ENCODE measurements around the gene PKM.
A peak's percentile ranks its signal among the peaks of the same experiment; 100 is the strongest.
"Not testable (repeated sequence)": the region's sequence is repeated elsewhere in the genome, so short reads cannot be mapped to it uniquely, and the experiment has no call there.

PKM gene

DNA sequence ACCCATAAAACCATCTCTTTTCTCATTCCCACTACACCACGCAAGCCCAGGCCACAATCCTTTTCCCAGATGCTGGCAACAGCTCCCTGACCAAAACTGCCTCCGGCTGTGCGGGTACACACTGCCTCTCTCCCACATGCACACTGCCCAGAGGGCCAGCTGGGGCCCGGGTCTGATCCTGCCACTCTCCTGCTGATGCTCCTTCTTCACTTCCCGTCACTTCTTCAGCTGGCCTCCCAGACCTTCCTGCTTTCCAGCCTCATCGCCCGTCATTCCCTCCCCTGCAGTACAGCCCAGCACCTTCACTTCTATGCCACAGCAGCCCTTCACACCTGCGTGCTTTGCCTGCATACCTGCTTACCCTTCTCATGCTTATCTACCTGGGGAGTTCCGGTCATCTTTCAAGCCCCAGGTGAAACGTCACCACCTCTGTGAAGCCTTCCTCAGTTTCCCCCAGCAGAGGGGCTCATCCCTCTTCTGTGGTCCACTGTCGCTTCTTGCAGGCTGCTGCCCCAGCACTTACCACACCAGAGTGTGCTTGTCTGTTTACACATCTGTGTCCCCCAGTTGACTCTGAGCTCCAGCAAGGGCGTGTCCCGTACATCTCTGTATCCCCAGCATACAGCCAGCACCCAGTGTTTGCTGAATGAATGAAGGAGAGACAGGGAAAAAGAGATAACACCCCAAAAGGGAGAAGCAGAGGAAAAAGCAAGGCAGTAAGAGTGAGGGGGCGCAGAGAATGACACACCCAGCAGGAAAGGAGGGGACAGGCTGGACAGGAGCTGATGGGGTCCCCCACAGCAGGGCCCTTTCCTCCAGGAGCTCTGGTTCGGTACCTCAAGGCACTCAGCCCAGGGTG is 55.6 kb downstream of the PKM start:
- DNase-seq, result no peak

GRCh38 chr15:72174551-72175165 is 56.3 kb downstream of the PKM start:
- no peak for DNase-seq

DNA sequence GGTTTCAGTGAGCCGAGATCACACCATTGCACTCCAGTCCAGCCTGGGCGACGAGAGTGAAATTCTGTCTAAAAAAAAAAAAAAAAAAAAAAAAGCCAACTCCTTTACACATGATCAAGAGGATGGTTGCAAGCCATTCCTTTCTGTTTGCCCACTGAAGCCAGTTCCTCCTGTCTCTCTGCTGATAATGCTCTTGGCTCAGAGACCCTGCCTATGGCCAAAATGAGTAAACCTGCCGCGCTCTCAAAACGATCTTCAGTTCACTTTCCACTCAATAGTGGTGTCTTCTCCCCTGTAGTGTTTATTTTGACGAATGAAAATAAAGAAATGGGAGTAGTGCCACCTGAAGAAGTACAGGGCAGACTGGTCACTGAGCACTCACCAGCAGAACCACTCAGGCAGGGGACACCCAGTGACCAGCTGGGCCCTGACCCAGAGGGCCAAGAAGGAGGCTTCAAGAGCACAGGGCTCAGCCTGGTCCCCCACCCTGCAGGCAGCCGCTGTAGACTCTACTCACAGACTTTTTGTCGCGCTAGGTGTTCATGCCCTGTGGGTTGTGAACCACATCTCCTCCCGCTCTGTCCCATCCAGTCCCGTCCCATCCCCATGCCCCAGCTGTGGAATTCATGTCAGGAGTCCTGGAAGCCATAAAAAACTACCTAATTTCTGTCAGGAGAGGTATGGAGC is 57.0 kb downstream of the PKM start:
- DNase-seq, result no peak

- DNase-seq, result no peak
Observed at GRCh38 chr15:72173401-72173800, 57.6 kb downstream of the PKM start.

- no peak for DNase-seq
Observed at GRCh38 chr15:72172796-72173195, 58.2 kb downstream of the PKM start.

DNA sequence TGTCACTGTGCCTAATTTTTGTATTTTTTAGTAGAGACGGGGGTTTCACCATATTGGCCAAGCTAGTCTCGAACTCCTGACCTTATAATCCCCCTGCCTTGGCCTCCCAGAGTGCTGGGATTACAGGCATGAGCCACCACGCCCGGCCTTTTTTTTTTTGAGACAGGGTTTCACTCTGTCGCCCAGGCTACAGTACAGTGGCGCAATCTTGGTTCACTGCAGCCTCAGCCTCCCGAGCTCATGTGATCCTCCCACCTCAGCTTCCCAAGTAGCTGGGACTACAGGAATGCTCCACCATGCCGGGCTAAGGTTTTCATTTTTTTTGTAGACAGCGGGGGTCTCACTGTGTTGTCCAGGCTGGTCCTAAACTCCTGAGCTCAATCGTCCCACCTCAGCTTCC is 59.0 kb downstream of the PKM start:
- DNase-seq, result not testable (repeated sequence)

GRCh38 chr15:72170691-72171090 is 60.3 kb downstream of the PKM start:
- DNase-seq, result no peak

DNA sequence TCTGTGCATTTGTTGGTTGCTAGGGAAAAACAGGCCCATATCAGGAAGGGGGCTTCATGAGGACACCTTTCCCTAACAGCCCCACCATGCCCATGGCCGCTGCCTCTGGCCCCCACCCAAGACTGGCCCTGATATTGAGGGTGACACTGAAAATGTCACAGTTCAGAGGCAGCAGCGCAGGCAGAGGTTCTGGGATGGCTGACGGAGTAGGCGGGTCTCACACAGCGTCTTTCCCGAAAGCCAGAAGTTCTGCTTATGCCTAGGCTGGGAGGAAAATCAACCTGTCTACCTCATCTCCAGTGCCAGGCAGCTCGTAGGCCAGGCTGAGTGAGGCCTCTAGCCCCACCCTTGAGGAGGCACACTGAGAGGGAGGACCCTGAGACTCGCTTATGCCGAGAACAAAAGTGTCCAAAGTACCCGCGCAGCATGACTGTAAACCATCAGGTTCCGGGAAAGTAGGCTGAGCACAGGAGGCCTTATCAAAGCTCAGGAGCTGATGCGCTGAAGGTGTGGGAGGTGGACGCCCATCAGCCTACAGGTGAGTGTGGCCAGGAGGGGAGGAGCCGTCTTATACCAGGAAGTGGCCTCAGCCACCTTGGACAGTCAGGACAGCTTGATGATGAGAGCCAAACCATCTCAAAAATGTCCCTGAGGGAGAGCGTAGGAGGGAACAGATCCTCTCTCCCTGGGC is 60.9 kb downstream of the PKM start:
- DNase-seq, result no peak

- no peak for DNase-seq
Observed at GRCh38 chr15:72169236-72169920, 61.6 kb downstream of the PKM start.

DNA sequence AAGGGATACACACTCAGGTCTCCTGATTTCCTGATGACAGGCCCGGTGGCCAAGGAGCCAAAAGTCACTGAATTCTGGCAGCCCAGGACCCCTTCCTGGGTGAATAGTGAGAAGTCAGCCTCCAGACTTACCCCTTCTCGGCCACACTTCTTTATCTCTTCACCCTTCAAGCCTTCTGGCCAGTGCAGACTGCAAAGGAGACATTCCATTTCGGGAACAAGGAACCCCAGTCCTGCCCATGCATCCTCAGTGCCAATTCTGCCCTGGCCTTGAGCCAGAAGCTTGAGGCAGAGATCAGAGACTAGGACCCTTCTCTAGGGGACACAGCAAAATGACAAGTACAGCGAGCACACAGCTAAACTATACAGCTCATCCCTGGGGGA is 62.2 kb downstream of the PKM start:
- no peak for DNase-seq

- no peak for DNase-seq
Observed at GRCh38 chr15:72168131-72168807, 62.7 kb downstream of the PKM start.

- no peak for DNase-seq
Observed at GRCh38 chr15:72167445-72167844, 63.5 kb downstream of the PKM start.

DNA sequence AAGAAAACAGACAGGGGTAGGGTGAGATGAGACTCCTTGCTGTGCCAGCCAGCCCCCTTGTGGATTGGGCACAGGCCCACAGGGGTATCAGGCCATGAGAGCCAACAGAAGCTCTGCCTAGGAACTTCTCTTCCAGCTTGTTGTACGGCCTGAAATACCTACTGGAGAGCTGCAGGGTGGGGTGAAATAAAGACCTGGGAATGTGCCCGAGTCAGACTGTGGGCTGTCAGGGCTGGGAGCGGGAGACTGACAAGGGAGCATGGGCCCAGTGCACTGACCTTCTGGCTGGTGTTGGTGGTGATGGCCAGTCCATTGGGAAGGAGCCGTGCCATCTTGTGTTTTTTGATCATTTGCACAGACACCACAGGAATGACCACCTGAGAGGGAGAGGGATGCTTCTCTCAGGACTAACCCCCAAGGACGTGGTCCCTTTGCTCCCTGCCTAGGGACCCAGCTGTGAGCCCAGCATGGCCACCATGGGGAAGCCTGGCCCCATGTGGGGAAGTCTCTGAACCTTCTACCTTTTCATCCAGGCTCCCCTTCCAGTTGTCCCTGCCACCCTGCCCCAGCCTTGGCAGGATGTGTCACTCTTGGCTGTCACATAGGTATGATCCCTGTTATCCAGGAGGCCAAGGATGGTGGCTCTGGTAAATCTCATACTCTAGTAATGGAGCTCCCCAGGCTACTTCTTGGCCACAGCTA is 64.1 kb downstream of the PKM start:
- no peak for DNase-seq

DNA sequence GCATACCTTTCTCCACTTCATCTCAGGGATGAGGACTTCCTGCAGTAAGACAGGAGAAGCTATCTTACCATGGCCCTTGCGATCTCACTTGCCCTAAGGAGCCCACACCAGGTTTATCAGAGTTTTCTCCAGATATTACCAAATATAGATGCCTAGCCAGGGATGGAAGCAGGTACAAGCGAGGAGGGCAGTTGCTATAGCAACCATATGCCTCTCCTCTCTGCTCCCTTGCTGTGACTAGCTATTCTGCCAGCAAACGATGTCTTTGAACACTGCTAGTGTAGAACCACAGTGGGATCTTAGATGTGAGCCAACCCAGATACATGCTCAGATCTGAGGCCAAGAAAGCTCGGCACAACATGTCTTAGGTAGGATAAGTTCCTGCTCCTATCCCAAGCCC is 67.3 kb downstream of the PKM start:
- DNase-seq, result no peak

DNA sequence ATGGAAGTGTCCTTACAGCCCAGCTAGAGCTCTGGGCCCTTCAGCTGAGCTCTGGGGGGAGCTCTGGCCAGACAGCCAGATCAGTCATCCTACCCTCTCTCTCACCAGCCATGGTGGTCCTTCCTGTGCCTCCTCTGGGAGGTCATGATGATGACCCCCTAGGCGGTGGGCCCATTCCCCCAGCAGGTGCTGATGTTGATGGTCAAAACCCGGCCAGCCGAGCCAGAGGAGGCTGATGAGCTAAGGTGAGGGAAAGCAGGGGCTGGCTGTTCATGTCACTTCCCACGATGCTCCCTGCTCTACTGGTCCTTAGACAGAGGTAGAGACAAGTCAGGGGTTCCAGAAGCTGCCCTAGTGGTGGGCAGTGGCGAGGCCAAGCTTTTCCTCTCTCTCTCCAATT is 68.4 kb downstream of the PKM start:
- DNase-seq, result no peak

GRCh38 chr15:72161361-72162132 is 69.4 kb downstream of the PKM start:
- no peak for DNase-seq

DNA sequence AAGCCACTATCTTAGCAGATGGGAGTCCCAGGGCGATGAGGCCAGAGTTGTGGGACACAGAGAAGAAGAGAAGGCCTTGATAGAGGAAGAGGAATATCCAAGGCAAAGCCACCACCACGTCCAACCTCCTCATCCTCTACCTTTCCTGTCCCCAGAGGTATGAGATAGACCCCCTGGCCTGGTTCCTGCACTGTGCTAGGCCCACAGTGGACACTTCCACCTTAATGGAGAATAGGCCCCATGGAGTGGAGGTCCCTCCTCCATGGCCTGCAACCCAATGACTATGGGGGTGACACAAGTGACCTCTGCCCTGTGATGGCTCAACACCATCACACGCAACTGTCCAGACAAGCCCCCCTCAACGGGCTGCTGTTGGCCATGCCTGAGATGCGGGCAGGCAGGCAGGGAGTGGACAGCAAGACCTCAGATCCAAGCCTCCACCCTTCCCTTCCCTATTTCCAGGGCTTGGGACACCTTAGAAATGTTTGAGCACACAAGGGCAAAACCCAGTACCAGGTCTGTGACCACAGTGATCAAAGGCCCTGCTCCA is 70.2 kb downstream of the PKM start:
- DNase-seq, result no peak

DNA sequence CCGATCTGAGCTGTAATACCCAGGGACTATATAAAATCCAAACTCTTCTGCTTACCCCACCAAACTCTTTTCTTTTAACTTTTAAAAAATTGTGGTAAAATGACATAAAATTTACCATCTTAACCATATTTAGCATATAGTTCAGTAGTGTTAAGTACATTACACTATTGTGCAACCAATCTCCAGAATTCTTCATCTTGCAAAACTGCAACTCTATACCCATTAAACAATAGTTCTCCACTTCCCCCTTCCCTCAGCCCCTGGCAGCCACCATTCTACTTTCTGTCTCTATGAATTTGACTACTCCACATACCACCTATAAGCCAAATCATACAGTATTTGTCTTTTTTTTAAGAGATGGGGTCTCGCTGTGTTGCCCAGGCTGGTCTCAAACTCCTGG is 74.1 kb downstream of the PKM start:
- no peak for DNase-seq

DNA sequence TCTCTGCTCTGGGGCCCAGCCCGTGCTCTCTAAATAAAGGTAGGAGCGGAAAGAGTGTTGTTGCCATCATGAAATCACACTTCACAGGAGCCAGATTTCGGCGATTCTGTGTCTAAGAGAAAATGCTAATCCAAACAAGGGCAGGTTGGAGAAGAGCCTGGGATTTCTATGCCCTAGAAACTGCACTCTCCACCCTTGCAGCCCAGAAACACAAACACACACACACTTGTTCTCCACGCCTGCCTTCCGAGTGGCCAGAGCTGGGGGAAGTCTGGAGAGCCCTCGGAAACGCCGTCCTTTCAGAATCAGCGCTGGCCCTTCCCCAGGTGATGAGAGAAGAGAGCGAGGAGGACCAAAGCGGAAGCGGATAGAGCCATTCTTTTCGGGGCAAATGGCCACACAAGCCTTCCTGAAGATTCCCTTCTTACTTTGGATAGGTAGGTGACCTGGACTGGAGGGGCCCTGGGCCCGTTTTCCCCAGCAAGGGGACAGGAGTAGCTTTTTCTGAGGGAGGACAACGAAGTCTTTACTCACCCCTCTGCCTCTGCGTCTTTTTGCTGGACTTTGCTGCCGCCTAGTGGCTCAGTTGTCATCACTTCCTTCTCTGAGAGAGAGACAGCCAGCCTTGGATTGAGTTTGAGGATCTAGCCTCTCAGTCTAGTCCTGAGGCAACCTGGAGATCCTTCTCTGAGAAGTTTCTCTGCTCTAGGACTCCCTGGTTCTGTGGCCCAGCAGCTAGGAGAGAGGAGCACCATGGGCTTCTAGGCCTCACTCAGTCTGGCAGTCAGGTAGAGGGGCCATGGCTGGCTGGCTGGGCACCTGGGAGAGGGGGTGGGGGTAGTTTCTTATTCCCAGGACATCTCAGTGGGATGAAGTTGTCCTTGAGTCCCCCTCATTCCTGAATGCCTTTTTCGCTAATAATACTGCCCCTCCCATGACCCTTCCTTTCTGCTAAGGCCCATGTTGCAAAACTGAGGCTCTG is 75.1 kb downstream of the PKM start:
- peak; percentile 90 for DNase-seq
